ENCODE results near the gene ACTR3. TPM values are rescaled to one million over a fixed set of nuclear protein-coding genes. Genes with fewer than 3 reads are reported as not detected.

The ACTR3 gene
- total RNA-seq, 1 experiment from 2014 or later: 197 TPM

DNA sequence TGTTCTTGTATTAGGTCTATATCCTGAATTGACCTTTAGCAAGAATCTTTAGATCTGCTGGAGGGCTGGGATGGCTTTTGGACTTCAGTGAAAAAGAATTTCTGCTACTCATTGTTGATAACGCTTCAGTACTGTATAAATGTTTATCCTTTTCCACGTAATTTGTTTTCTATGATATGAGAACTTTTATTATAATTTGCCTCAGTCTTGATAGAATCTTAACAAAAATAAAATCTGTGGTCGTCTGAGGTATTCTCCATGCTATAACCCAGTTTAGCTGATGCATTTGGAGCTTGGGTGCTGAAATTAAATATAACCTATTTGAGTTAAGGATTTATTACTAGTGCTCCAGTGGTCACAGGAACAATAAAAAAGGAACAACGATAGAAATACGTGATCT, 71.1 kb downstream of the ACTR3 start:
- Histone ChIP-seq H4K20me1 (ENCODE audit: low read length) (no peaks in the 10 kb centered on the region), H3F3A (ENCODE audit: low read length, unreplicated experiment) (no peaks in the 10 kb centered on the region), H3K4me3 (ENCODE audit: low read length) (no peak overlapping the region), H3K27me3 (ENCODE audit: low read length) (no peaks in the 10 kb centered on the region), H2AFZ (ENCODE audit: low read length) (no peak overlapping the region), H3K9ac (ENCODE audit: low read length) (no peak overlapping the region), H3K4me2 (ENCODE audit: low read length) (no peak overlapping the region), H3K9me2 (replicated peaks; ENCODE audit: low read length) (no peaks in the 10 kb centered on the region), H3K9me3 (ENCODE audit: low read length) (no peaks in the 10 kb centered on the region), H3K36me3 (ENCODE audit: low read depth, low read length) (peaks cover 15% of the 10 kb centered on the region), H3K4me1 (ENCODE audit: insufficient read depth, low read length) (peaks cover 13% of the 10 kb centered on the region), H3K27ac (ENCODE audit: low read length) (no peak overlapping the region), H3K79me2 (ENCODE audit: low read length) (no peaks in the 10 kb centered on the region)
- no peak for ATAC-seq
- no TSS peak for BruUV-seq (replicated peaks)
- intact Hi-C loops (cut with micrococcal nuclease): loop anchor here (5.0 to 10.0 kb wide), 2 partner anchors 69 to 206 kb away; partner anchors contain the start of genes ACTR3 and SLC35F5
- no peak for DNase-seq
- ChIA-PET POLR2A (ENCODE audit: unreplicated experiment) (no interaction called here), CTCF (no interaction called here)
- TF ChIP-seq EZH2phosphoT487 (IDR thresholded peaks at IDR 0.05; ENCODE audit: borderline replicate concordance, low read length) (no peak), EZH2 (IDR thresholded peaks at IDR 0.05; ENCODE audit: low read length, unreplicated experiment) (no peak)

DNA sequence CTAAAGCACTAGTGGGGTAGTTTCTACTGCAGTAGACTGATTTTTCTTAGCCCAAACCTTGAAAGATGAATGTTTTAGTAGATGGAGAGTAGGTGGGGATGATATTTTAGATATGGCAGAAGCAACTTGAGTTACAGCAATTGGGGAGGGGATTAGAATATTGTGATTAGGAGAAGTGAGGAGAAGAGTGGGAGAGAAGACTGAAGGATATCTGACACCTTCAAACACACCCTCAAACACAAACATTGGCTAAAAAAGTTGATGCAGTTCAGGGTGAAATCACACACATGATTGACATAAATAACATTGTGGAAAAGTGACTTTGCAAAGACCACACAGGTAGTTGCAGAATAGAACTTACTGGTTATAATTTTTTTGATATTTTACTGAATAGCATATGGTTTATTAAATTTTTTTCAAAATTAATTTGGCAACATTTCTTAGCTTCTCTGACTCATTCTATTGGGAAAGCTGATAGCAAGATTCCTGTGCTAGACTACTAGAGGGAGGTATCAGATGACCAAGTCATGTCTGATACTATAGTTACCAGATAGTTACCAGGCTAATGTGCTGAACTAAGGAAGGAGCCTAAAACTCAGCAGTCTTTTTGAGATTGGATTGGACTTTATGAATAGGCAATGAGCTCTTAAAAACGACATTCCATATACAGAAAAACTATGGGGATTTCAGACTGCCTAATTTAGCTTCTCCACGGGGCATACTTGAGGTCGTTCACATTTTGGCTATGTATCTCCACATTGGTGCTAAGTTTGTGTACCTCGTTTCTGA, 73.0 kb downstream of the ACTR3 start:
- Histone ChIP-seq H3K9me2 (replicated peaks; ENCODE audit: low read length) (no peaks in the 10 kb centered on the region), H3K27me3 (ENCODE audit: low read length) (no peaks in the 10 kb centered on the region), H4K20me1 (ENCODE audit: low read length) (no peaks in the 10 kb centered on the region), H3K4me1 (ENCODE audit: insufficient read depth, low read length) (peaks cover 19% of the 10 kb centered on the region), H3K9ac (ENCODE audit: low read length) (no peak overlapping the region), H3K9me3 (ENCODE audit: low read length) (no peaks in the 10 kb centered on the region), H3K4me2 (ENCODE audit: low read length) (no peak overlapping the region), H3K36me3 (ENCODE audit: low read depth, low read length) (peaks cover 2% of the 10 kb centered on the region; the same call in 1 of the 2 replicates), H3K79me2 (ENCODE audit: low read length) (no peaks in the 10 kb centered on the region), H2AFZ (ENCODE audit: low read length) (no peak overlapping the region), H3F3A (ENCODE audit: low read length, unreplicated experiment) (no peaks in the 10 kb centered on the region), H3K27ac (ENCODE audit: low read length) (no peak overlapping the region), H3K4me3 (ENCODE audit: low read length) (no peak overlapping the region)
- TF ChIP-seq EZH2phosphoT487 (IDR thresholded peaks at IDR 0.05; ENCODE audit: borderline replicate concordance, low read length) (no peak), EZH2 (IDR thresholded peaks at IDR 0.05; ENCODE audit: low read length, unreplicated experiment) (no peak)
- TF ChIP-seq, protein P1, sequence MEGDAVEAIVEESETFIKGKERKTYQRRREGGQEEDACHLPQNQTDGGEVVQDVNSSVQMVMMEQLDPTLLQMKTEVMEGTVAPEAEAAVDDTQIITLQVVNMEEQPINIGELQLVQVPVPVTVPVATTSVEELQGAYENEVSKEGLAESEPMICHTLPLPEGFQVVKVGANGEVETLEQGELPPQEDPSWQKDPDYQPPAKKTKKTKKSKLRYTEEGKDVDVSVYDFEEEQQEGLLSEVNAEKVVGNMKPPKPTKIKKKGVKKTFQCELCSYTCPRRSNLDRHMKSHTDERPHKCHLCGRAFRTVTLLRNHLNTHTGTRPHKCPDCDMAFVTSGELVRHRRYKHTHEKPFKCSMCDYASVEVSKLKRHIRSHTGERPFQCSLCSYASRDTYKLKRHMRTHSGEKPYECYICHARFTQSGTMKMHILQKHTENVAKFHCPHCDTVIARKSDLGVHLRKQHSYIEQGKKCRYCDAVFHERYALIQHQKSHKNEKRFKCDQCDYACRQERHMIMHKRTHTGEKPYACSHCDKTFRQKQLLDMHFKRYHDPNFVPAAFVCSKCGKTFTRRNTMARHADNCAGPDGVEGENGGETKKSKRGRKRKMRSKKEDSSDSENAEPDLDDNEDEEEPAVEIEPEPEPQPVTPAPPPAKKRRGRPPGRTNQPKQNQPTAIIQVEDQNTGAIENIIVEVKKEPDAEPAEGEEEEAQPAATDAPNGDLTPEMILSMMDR (conservative IDR thresholded peaks at IDR 0.05; ENCODE audit: low read depth, low read length): no peak
- ChIA-PET POLR2A (ENCODE audit: unreplicated experiment) (interaction anchor here (0.6 kb wide), 1 partner anchor 61 kb away, joined by 3 read pairs; no protein-coding TSS in a partner anchor), CTCF (no interaction called here)
- no TSS peak for BruUV-seq (replicated peaks)
- intact Hi-C loops (cut with micrococcal nuclease): loop anchor here (5.0 to 10.0 kb wide), 2 partner anchors 71 to 208 kb away; partner anchors contain the start of genes ACTR3 and SLC35F5
- ATAC-seq (peak; percentile 44), DNase-seq (peak; percentile 44)

DNA sequence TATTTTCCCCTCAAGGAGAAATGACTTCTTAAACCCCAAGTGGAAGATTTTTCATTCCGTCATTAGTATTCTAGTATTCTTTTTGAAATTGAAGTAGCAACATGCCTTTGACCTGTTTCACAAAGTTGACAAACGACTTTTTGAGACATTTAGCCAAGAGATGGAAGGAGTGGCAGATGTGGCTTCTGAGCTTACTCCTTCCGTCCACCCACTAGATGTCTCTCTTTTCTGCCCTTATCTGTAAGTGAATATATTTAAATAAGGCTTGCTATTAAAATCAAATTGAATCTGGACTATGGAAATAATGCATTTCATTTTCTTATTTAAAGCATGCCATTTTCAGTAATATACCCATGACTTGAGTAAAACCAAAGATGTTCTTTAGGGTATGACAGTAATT, 74.1 kb downstream of the ACTR3 start:
- H3K36me3 ChIP-seq (ENCODE audit: low read depth, low read length): peaks cover 2% of the 10 kb centered on the region; the same call in 1 of the 2 replicates
- BruUV-seq (replicated peaks): no TSS peak
- TF ChIP-seq EZH2phosphoT487 (IDR thresholded peaks at IDR 0.05; ENCODE audit: borderline replicate concordance, low read length): no peak
- TF ChIP-seq, protein P1 (conservative IDR thresholded peaks at IDR 0.05; ENCODE audit: low read depth, low read length): peak; percentile 25; the same call in 1 of the 2 replicates
- no peaks in the 10 kb centered on the region for H3K79me2 ChIP-seq (ENCODE audit: low read length)
- no peak overlapping the region for H3K9ac ChIP-seq (ENCODE audit: low read length)
- H3K4me2 ChIP-seq (ENCODE audit: low read length): no peak overlapping the region
- H3K27ac ChIP-seq (ENCODE audit: low read length): no peak overlapping the region
- ChIA-PET CTCF (no interaction called here), POLR2A (ENCODE audit: unreplicated experiment) (no interaction called here)
- H3K4me3 ChIP-seq (ENCODE audit: low read length): no peak overlapping the region
- no peaks in the 10 kb centered on the region for H3K9me3 ChIP-seq (ENCODE audit: low read length)
- H3F3A ChIP-seq (ENCODE audit: low read length, unreplicated experiment): no peaks in the 10 kb centered on the region
- ATAC-seq: no peak
- H2AFZ ChIP-seq (ENCODE audit: low read length): no peak overlapping the region
- intact Hi-C loops (cut with micrococcal nuclease): loop anchor here (5.0 to 10.0 kb wide), 2 partner anchors 72 to 209 kb away; partner anchors contain the start of genes ACTR3 and SLC35F5
- H3K4me1 ChIP-seq (ENCODE audit: insufficient read depth, low read length): peaks cover 19% of the 10 kb centered on the region
- H3K27me3 ChIP-seq (ENCODE audit: low read length): no peaks in the 10 kb centered on the region
- no peaks in the 10 kb centered on the region for H3K9me2 ChIP-seq (replicated peaks; ENCODE audit: low read length)
- peak; percentile 12 for DNase-seq
- no peaks in the 10 kb centered on the region for H4K20me1 ChIP-seq (ENCODE audit: low read length)

Measured in PC-3 (cell line).